ENCODE data around the gene PTPRK.

Gene PTPRK

GRCh38 chr6:127937102-127937501, 583.3 kb downstream of the PTPRK start:
- Histone ChIP-seq H3K14ac (ENCODE audit: low read length) (no peak overlapping the region), H3K4me2 (ENCODE audit: low read length) (no peak overlapping the region), H3K4ac (ENCODE audit: low read depth, low read length) (no peak overlapping the region), H2BK12ac (ENCODE audit: low read length) (no peak overlapping the region), H4K91ac (ENCODE audit: low read depth, low read length) (no peak overlapping the region), H3K4me3 (ENCODE audit: low read depth, low read length) (no peak overlapping the region), H2BK5ac (ENCODE audit: low read depth, low read length, poor library complexity) (no peak overlapping the region), H3K27ac (ENCODE audit: low read depth, low read length) (no peak overlapping the region), H3K27me3 (ENCODE audit: insufficient read depth, low read length) (no peaks in the 10 kb centered on the region), H3K79me1 (ENCODE audit: low read length) (no peaks in the 10 kb centered on the region), H3K9ac (ENCODE audit: low read length) (no peak overlapping the region), H2AK5ac (ENCODE audit: low read length) (no peak overlapping the region), H4K12ac (ENCODE audit: low read depth, low read length) (no peak overlapping the region), H3K18ac (ENCODE audit: low read length) (no peak overlapping the region), H3K36me3 (ENCODE audit: control insufficient read depth in 1 of 2, insufficient read depth in 2 of 2, low read length in 2 of 2) (no peaks in the 10 kb centered on the region), H3K4me1 (ENCODE audit: control insufficient read depth in 1 of 2, insufficient read depth in 2 of 2, low read length in 2 of 2) (no peaks in the 10 kb centered on the region), H3K9me3 (ENCODE audit: insufficient read depth, low read depth, low read length) (peaks cover 4% of the 10 kb centered on the region), H2BK120ac (ENCODE audit: insufficient read depth, low read length, poor library complexity) (no peak overlapping the region), H2AFZ (ENCODE audit: insufficient read depth, low read length, poor library complexity) (no peak overlapping the region), H4K8ac (ENCODE audit: low read depth, low read length) (no peak overlapping the region), H3K23ac (ENCODE audit: low read length) (no peak overlapping the region), H3K79me2 (ENCODE audit: control insufficient read depth, insufficient read depth, low read length, poor library complexity) (no peaks in the 10 kb centered on the region)
- no CpG with 5 or more reads among the region's 2 CpGs for WGBS (ENCODE audit: extremely low coverage, insufficient coverage, insufficient read length)
- DNase-seq = no peak

GRCh38 chr6:127934956-127935355, 585.4 kb downstream of the PTPRK start:
- Histone ChIP-seq H3K27ac (ENCODE audit: low read depth, low read length) (no peak overlapping the region), H3K36me3 (ENCODE audit: control insufficient read depth in 1 of 2, insufficient read depth in 2 of 2, low read length in 2 of 2) (no peaks in the 10 kb centered on the region), H3K4ac (ENCODE audit: low read depth, low read length) (no peak overlapping the region), H2AK5ac (ENCODE audit: low read length) (no peak overlapping the region), H3K4me1 (ENCODE audit: control insufficient read depth in 1 of 2, insufficient read depth in 2 of 2, low read length in 2 of 2) (no peaks in the 10 kb centered on the region), H3K23ac (ENCODE audit: low read length) (no peak overlapping the region), H2AFZ (ENCODE audit: insufficient read depth, low read length, poor library complexity) (no peak overlapping the region), H3K4me3 (ENCODE audit: low read depth, low read length) (no peak overlapping the region), H3K27me3 (ENCODE audit: insufficient read depth, low read length) (no peaks in the 10 kb centered on the region), H3K79me1 (ENCODE audit: low read length) (no peaks in the 10 kb centered on the region), H3K9me3 (ENCODE audit: insufficient read depth, low read depth, low read length) (peaks cover 4% of the 10 kb centered on the region), H3K18ac (ENCODE audit: low read length) (no peak overlapping the region), H2BK120ac (ENCODE audit: insufficient read depth, low read length, poor library complexity) (no peak overlapping the region), H3K79me2 (ENCODE audit: control insufficient read depth, insufficient read depth, low read length, poor library complexity) (no peaks in the 10 kb centered on the region), H3K14ac (ENCODE audit: low read length) (no peak overlapping the region), H4K8ac (ENCODE audit: low read depth, low read length) (no peak overlapping the region), H2BK12ac (ENCODE audit: low read length) (no peak overlapping the region), H2BK5ac (ENCODE audit: low read depth, low read length, poor library complexity) (no peak overlapping the region), H4K91ac (ENCODE audit: low read depth, low read length) (no peak overlapping the region), H3K4me2 (ENCODE audit: low read length) (no peak overlapping the region), H4K12ac (ENCODE audit: low read depth, low read length) (no peak overlapping the region), H3K9ac (ENCODE audit: low read length) (no peak overlapping the region)
- WGBS (ENCODE audit: extremely low coverage, insufficient coverage, insufficient read length) = no CpG with 5 or more reads among the region's 1 CpG
- peak in 1 of 2 donors; percentile 33 for DNase-seq

GRCh38 chr6:127933852-127934840, 586.3 kb downstream of the PTPRK start:
- Histone ChIP-seq H4K91ac (ENCODE audit: low read depth, low read length) (no peak overlapping the region), H2BK5ac (ENCODE audit: low read depth, low read length, poor library complexity) (no peak overlapping the region), H2BK120ac (ENCODE audit: insufficient read depth, low read length, poor library complexity) (no peak overlapping the region), H3K4ac (ENCODE audit: low read depth, low read length) (no peak overlapping the region), H2AK5ac (ENCODE audit: low read length) (no peak overlapping the region), H2BK12ac (ENCODE audit: low read length) (no peak overlapping the region), H3K4me3 (ENCODE audit: low read depth, low read length) (no peak overlapping the region), H4K12ac (ENCODE audit: low read depth, low read length) (no peak overlapping the region), H3K27ac (ENCODE audit: low read depth, low read length) (no peak overlapping the region), H4K8ac (ENCODE audit: low read depth, low read length) (no peak overlapping the region), H3K18ac (ENCODE audit: low read length) (no peak overlapping the region), H3K79me1 (ENCODE audit: low read length) (no peaks in the 10 kb centered on the region), H3K4me1 (ENCODE audit: control insufficient read depth in 1 of 2, insufficient read depth in 2 of 2, low read length in 2 of 2) (no peaks in the 10 kb centered on the region), H3K79me2 (ENCODE audit: control insufficient read depth, insufficient read depth, low read length, poor library complexity) (no peaks in the 10 kb centered on the region), H3K36me3 (ENCODE audit: control insufficient read depth in 1 of 2, insufficient read depth in 2 of 2, low read length in 2 of 2) (no peaks in the 10 kb centered on the region), H3K14ac (ENCODE audit: low read length) (no peak overlapping the region), H3K23ac (ENCODE audit: low read length) (no peak overlapping the region), H3K9me3 (ENCODE audit: insufficient read depth, low read depth, low read length) (peaks cover 4% of the 10 kb centered on the region), H3K4me2 (ENCODE audit: low read length) (no peak overlapping the region), H3K9ac (ENCODE audit: low read length) (no peak overlapping the region), H2AFZ (ENCODE audit: insufficient read depth, low read length, poor library complexity) (no peak overlapping the region), H3K27me3 (ENCODE audit: insufficient read depth, low read length) (no peaks in the 10 kb centered on the region)
- DNase-seq = no peak
- WGBS (ENCODE audit: extremely low coverage, insufficient coverage, insufficient read length) = no CpG with 5 or more reads among the region's 7 CpGs

GRCh38 chr6:127933137-127933536, 587.3 kb downstream of the PTPRK start:
- no peaks in the 10 kb centered on the region for H3K79me1 ChIP-seq (ENCODE audit: low read length)
- H3K9me3 ChIP-seq (ENCODE audit: insufficient read depth, low read depth, low read length) = peaks cover 4% of the 10 kb centered on the region
- no peak overlapping the region for H4K12ac ChIP-seq (ENCODE audit: low read depth, low read length)
- H3K9ac ChIP-seq (ENCODE audit: low read length) = no peak overlapping the region
- H3K4me2 ChIP-seq (ENCODE audit: low read length) = no peak overlapping the region
- H2BK120ac ChIP-seq (ENCODE audit: insufficient read depth, low read length, poor library complexity) = no peak overlapping the region
- no peak overlapping the region for H2BK12ac ChIP-seq (ENCODE audit: low read length)
- no peaks in the 10 kb centered on the region for H3K27me3 ChIP-seq (ENCODE audit: insufficient read depth, low read length)
- H4K8ac ChIP-seq (ENCODE audit: low read depth, low read length) = no peak overlapping the region
- H3K4ac ChIP-seq (ENCODE audit: low read depth, low read length) = no peak overlapping the region
- no peak overlapping the region for H3K4me3 ChIP-seq (ENCODE audit: low read depth, low read length)
- H3K23ac ChIP-seq (ENCODE audit: low read length) = no peak overlapping the region
- no peak overlapping the region for H2AK5ac ChIP-seq (ENCODE audit: low read length)
- H2AFZ ChIP-seq (ENCODE audit: insufficient read depth, low read length, poor library complexity) = no peak overlapping the region
- H3K79me2 ChIP-seq (ENCODE audit: control insufficient read depth, insufficient read depth, low read length, poor library complexity) = no peaks in the 10 kb centered on the region
- H4K91ac ChIP-seq (ENCODE audit: low read depth, low read length) = no peak overlapping the region
- no peak overlapping the region for H2BK5ac ChIP-seq (ENCODE audit: low read depth, low read length, poor library complexity)
- H3K18ac ChIP-seq (ENCODE audit: low read length) = no peak overlapping the region
- no peak overlapping the region for H3K27ac ChIP-seq (ENCODE audit: low read depth, low read length)
- no peaks in the 10 kb centered on the region for H3K4me1 ChIP-seq (ENCODE audit: control insufficient read depth in 1 of 2, insufficient read depth in 2 of 2, low read length in 2 of 2)
- no CpG with 5 or more reads among the region's 1 CpG for WGBS (ENCODE audit: extremely low coverage, insufficient coverage, insufficient read length)
- no peak for DNase-seq
- no peaks in the 10 kb centered on the region for H3K36me3 ChIP-seq (ENCODE audit: control insufficient read depth in 1 of 2, insufficient read depth in 2 of 2, low read length in 2 of 2)
- H3K14ac ChIP-seq (ENCODE audit: low read length) = no peak overlapping the region
